Measurements from ENCODE around the gene ZFPM1. TPM values are rescaled to one million over a fixed set of nuclear protein-coding genes. Genes with fewer than 3 reads are reported as not detected.
"Not testable (repeated sequence)": the region's sequence is repeated elsewhere in the genome, so short reads cannot be mapped to it uniquely, and the experiment has no call there.

ZFPM1 gene
- total RNA-seq, 1 donor from 2014 or later, result 6.2 TPM

DNA sequence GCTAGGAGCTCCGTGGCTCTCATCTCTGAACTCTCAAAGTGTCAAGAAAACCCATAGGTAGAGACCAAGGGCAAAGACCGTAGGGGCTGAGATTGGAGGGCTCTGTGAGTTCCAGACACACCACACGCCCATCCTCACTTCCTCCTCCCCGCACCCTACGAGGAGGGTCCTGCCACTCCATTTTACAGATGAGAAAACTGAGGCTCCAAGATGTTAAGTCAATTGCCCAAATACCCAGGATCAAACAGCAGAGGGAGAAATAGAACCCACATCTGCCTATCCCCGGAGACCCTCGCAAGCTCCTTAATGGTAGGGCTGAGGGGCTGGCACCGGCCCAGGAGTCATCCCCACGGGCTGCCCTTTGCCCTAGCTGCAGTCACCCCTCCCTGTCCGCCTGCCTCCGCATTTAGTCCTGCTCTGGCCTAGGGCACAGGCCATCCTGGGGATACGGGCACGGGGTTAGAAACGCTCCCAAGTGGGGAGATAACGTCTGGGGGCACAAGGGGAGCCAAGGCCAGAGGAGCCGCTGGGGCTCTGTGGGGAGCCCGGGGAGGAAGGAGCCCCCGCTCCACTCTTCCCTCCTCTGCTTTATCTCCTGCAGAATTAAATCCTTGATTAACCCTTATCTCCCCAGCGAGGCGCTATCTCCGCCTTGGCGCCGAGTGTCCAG lies 63.0 kb downstream of the ZFPM1 start:
- no peaks in the 10 kb centered on the region for H3K36me3 ChIP-seq (ENCODE audit: control insufficient read depth, insufficient read depth, low read length)
- no peaks in the 10 kb centered on the region for H3K27me3 ChIP-seq (ENCODE audit: control insufficient read depth, insufficient read depth, low read length)
- no peak overlapping the region for H3K4me3 ChIP-seq (ENCODE audit: low read depth, low read length)
- TF ChIP-seq, protein P1, sequence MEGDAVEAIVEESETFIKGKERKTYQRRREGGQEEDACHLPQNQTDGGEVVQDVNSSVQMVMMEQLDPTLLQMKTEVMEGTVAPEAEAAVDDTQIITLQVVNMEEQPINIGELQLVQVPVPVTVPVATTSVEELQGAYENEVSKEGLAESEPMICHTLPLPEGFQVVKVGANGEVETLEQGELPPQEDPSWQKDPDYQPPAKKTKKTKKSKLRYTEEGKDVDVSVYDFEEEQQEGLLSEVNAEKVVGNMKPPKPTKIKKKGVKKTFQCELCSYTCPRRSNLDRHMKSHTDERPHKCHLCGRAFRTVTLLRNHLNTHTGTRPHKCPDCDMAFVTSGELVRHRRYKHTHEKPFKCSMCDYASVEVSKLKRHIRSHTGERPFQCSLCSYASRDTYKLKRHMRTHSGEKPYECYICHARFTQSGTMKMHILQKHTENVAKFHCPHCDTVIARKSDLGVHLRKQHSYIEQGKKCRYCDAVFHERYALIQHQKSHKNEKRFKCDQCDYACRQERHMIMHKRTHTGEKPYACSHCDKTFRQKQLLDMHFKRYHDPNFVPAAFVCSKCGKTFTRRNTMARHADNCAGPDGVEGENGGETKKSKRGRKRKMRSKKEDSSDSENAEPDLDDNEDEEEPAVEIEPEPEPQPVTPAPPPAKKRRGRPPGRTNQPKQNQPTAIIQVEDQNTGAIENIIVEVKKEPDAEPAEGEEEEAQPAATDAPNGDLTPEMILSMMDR (IDR thresholded peaks at IDR 0.05; ENCODE audit: insufficient read depth, low read length, poor library complexity, severe bottlenecking), result no peak
- DNase-seq (ENCODE audit: low read depth), result no peak

DNA sequence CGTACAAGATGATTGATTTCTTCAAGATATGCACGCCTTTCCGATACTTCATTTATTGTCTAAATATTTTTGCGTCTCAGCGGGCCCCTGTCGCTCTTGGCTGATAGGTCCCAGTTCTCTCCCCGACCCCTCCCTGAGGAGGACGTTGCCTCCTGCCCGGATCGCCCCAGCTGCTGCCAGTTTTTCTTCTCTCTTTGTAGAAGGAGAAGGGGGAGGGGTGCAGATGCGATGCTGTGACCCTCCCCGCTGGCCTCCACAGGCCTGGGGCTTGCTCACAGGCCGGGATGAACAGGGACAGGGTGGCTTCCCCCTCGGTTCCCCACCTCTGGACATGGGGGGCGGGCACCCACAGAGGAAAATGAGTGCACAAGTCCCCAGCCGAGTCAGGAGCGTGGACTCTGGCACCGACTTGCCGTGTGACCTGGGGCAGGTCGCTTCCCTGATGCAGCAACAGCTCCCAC lies 63.6 kb downstream of the ZFPM1 start:
- H3K27me3 ChIP-seq (ENCODE audit: control insufficient read depth, insufficient read depth, low read length), result no peaks in the 10 kb centered on the region
- TF ChIP-seq, protein P1 (IDR thresholded peaks at IDR 0.05; ENCODE audit: insufficient read depth, low read length, poor library complexity, severe bottlenecking), result no peak
- H3K4me3 ChIP-seq (ENCODE audit: low read depth, low read length), result no peak overlapping the region
- DNase-seq (ENCODE audit: low read depth), result no peak
- H3K36me3 ChIP-seq (ENCODE audit: control insufficient read depth, insufficient read depth, low read length), result no peaks in the 10 kb centered on the region

DNA sequence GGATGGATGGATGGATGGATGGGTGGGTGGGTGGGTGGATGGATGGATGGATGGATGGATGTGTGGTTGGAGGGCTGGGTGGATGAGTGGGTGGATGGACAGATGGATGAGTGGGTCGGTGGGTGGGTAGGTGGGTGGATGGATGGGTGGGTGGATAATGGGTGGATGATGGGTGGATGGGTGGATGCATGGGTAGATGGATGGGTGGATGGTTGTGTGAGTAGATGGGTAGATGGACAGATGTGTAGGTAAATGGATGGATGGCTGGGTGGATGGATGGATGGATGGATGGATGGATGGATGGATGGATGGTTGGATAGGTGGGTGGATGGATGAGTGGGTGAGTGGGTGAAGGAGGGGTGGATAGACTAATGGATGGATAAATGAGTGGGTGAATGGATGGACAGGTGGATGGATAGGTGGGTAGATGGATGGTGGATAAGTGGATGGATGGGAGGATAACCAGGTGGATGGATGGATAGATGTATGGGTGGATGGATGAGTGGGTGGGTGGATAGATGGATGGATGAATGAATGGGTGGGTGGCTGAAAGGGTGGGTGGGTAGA lies 64.2 kb downstream of the ZFPM1 start:
- not testable (repeated sequence) for H3K36me3 ChIP-seq (ENCODE audit: control insufficient read depth, insufficient read depth, low read length); H3K4me3 ChIP-seq (ENCODE audit: low read depth, low read length); H3K27me3 ChIP-seq (ENCODE audit: control insufficient read depth, insufficient read depth, low read length); DNase-seq (ENCODE audit: low read depth)

DNA sequence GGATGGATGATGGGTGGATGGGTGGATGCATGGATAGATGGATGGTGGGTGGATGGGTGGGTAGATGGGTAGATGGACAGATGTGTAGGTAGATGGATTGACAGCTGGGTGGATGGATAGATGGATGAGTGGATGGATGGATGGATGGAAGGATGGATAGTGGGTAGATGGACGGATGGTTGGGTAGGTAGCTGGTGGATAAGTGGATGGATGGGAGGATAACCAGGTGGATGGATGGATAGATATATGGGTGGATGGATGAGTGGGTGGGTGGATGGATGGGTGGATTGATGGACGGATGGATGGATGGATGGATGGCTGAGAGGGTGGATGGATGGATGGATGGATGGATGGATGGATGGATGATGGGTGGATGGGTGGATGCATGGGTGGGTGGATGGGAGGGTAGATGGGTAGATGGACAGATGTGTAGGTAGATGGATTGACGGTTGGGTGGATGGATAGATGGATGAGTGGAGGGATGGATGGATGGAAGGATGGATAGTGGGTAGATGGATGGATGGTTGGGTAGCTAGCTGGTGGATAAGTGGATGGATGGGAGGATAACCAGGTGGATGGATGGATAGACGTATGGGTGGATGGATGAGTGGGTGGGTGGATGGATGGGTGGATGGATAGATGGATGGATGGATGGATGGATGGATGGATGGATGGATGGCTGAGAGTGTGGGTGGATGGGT lies 65.5 kb downstream of the ZFPM1 start:
- DNase-seq (ENCODE audit: low read depth); H3K27me3 ChIP-seq (ENCODE audit: control insufficient read depth, insufficient read depth, low read length); H3K4me3 ChIP-seq (ENCODE audit: low read depth, low read length); H3K36me3 ChIP-seq (ENCODE audit: control insufficient read depth, insufficient read depth, low read length): not testable (repeated sequence)

DNA sequence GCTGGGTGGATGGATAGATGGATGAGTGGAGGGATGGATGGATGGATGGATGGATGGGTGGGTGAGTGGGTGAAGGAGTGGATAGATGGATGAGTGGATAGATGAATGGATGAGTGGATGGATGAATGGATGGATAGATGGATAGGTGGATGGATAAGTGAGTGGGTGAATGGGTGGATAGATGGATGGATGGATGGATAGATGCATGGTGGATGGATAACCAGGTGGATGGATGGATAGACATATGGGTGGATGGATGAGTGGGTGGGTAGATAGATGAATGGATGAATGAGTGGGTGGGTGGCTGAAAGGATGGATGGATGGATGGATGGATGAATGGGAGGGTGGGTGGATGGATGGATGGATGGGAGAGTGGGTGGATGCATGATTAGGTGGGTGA lies 66.2 kb downstream of the ZFPM1 start:
- no peak for DNase-seq (ENCODE audit: low read depth)
- TF ChIP-seq, protein P1 (IDR thresholded peaks at IDR 0.05; ENCODE audit: insufficient read depth, low read length, poor library complexity, severe bottlenecking), result no peak
- no peak overlapping the region for H3K4me3 ChIP-seq (ENCODE audit: low read depth, low read length)
- H3K36me3 ChIP-seq (ENCODE audit: control insufficient read depth, insufficient read depth, low read length), result no peaks in the 10 kb centered on the region
- H3K27me3 ChIP-seq (ENCODE audit: control insufficient read depth, insufficient read depth, low read length), result peaks cover 4% of the 10 kb centered on the region

DNA sequence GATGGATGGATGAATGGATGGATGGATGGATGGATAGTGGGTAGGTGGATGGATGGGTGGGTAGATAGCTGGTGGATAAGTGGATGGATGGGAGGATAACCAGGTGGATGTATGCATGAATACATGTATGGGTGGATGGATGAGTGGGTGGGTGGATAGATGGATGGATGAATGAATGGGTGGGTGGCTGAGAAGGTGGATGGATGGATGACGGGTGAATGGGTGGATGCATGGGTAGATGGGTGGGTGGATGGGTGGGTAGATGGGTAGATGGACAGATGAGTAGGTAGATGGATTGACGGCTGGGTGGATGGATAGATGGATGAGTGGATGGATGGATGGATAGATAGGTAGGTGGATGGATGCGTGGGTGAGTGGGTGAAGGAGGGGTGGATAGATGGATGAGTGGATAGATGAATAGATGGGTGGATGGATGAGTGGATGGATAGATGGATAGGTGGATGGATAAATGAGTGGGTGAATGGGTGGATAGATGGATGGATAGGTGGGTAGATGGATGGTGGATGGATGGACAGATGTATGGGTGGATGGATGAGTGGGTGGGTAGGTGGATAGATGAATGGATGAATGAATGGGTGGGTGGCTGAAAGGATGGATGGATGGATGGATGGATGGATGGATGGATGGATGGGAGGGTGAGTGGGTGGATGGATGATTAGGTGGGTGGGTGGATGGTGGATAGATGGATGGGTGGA lies 67.0 kb downstream of the ZFPM1 start:
- DNase-seq (ENCODE audit: low read depth), result no peak

More for the DNA sequence above, 67.0 kb downstream of the ZFPM1 start:
- Histone ChIP-seq H3K4me3 (ENCODE audit: low read depth, low read length) (no peak overlapping the region), H3K36me3 (ENCODE audit: control insufficient read depth, insufficient read depth, low read length) (no peaks in the 10 kb centered on the region), H3K27me3 (ENCODE audit: control insufficient read depth, insufficient read depth, low read length) (peaks cover 4% of the 10 kb centered on the region)
- TF ChIP-seq, protein P1 (IDR thresholded peaks at IDR 0.05; ENCODE audit: insufficient read depth, low read length, poor library complexity, severe bottlenecking), result no peak

All from kidney epithelial cell (primary cell).